ENCODE measurements around the gene DLEU7. TPM values are rescaled to one million over a fixed set of nuclear protein-coding genes. Genes with fewer than 3 reads are reported as not detected.

The DLEU7 gene
- total and polyA plus RNA-seq, 2 of the 13 experiments (the other 11 are each of a cell fraction or from before 2014, with no cell fraction given) = not detected

- no peaks in the 10 kb centered on the region for H3K9me3 ChIP-seq (ENCODE audit: low read length)
- CTCF ChIA-PET (ENCODE audit: low intra/inter-chr PET ratio, low total read pairs) = interaction anchor here (0.9 kb wide), 1 partner anchor 824 kb away, joined by 3 read pairs; no protein-coding TSS in a partner anchor
- FAIRE-seq (peak; percentile 94), DNase-seq (ENCODE audit: low spot score) (peak; percentile 57), ATAC-seq (peak; percentile 99)
- H4K20me1 ChIP-seq (ENCODE audit: insufficient read depth, low read length) = no peaks in the 10 kb centered on the region
- TF ChIP-seq SOX6 (IDR thresholded peaks at IDR 0.05) = no peak
- TF ChIP-seq SOX6 (CRISPR knock-in tag; IDR thresholded peaks at IDR 0.05) = no peak
- TF ChIP-seq STAG1 (CRISPR knock-in tag; IDR thresholded peaks at IDR 0.05) = peak; percentile 94
- TF ChIP-seq CTCF (CRISPR knock-in tag; IDR thresholded peaks at IDR 0.05) = peak; percentile 92
- TF ChIP-seq XRCC5 (optimal IDR thresholded peaks at IDR 0.05; ENCODE audit: low read length) = peak; percentile 23
- no peak for TF ChIP-seq ZNF460 (CRISPR knock-in tag; IDR thresholded peaks at IDR 0.05; ENCODE audit: borderline replicate concordance)
- TF ChIP-seq TEAD3 (CRISPR knock-in tag; optimal IDR thresholded peaks at IDR 0.05; ENCODE audit: borderline replicate concordance) = peak; percentile 89
- TF ChIP-seq ZBTB43 (CRISPR knock-in tag; conservative IDR thresholded peaks at IDR 0.05) = no peak
- no peak for TF ChIP-seq ZNF546 (CRISPR knock-in tag; conservative IDR thresholded peaks at IDR 0.05)
- no peak for TF ChIP-seq HOMEZ (CRISPR knock-in tag; IDR thresholded peaks at IDR 0.05; ENCODE audit: low read depth)
- peak; percentile 72; the same call in 1 of the 2 replicates for TF ChIP-seq PITX1 (CRISPR knock-in tag; IDR thresholded peaks at IDR 0.05)
- peak; percentile 67 for TF ChIP-seq HNF1B (CRISPR knock-in tag; IDR thresholded peaks at IDR 0.05)
- peak; percentile 70 for TF ChIP-seq RAD21 (CRISPR knock-in tag; IDR thresholded peaks at IDR 0.05)
- TF ChIP-seq ZNF746 (CRISPR knock-in tag; IDR thresholded peaks at IDR 0.05) = no peak
- TF ChIP-seq SMC3 (IDR thresholded peaks at IDR 0.05; ENCODE audit: low read length) = peak; percentile 69
- no peaks in the 10 kb centered on the region for H3K36me3 ChIP-seq (replicated peaks in 1 of 2; ENCODE audit: control insufficient read depth in 1 of 2, insufficient read depth in 2 of 2, low read length in 2 of 2)
- intact Hi-C loops (cut with micrococcal nuclease; ENCODE audit: unreplicated experiment) (loop anchor here (1.0 to 10.0 kb wide), 5 partner anchors 111 to 933 kb away; no protein-coding TSS in a partner anchor), in situ Hi-C loops (cut with HindIII; ENCODE audit: extremely low pct_ligation_motif_present, low pct_unique_long_range_greater_than_20kb) (loop anchor here (10.0 to 25.0 kb wide), 3 partner anchors 717 to 1139 kb away; no protein-coding TSS in a partner anchor)
- BruUV-seq (replicated peaks) = no TSS peak
- no peak overlapping the region for H3K9ac ChIP-seq (ENCODE audit: insufficient read depth, low read depth, low read length)
- H3K4me2 ChIP-seq (ENCODE audit: low read depth, low read length) = no peak overlapping the region
- H3K27me3 ChIP-seq (ENCODE audit: control insufficient read depth in 1 of 2, insufficient read depth in 2 of 2, low read length in 2 of 2) = no peaks in the 10 kb centered on the region
- no peak overlapping the region for H2AFZ ChIP-seq (ENCODE audit: low read length)
- H3K4me1 ChIP-seq (ENCODE audit: insufficient read depth, low read length) = no peaks in the 10 kb centered on the region
- no peak overlapping the region for H3K27ac ChIP-seq (ENCODE audit: extremely low read length, insufficient read depth, low read length)
- WGBS (ENCODE audit: low lambda C conversion rate) = 51% methylated on average over 13 of the region's 13 CpGs
- POLR2A ChIA-PET = no interaction called here
- H3K4me3 ChIP-seq (replicated peaks in 1 of 3; ENCODE audit: insufficient read depth in 1 of 3, low read depth in 2 of 3, low read length in 3 of 3) = no peak overlapping the region
- H3K79me2 ChIP-seq (ENCODE audit: insufficient read depth, low read length) = no peaks in the 10 kb centered on the region
Observed at GRCh38 chr13:50801087-50801931, 42.2 kb downstream of the DLEU7 start.
